A673 (cell line): ENCODE results near the gene C10orf105. TPM values are rescaled to one million over a fixed set of nuclear protein-coding genes. Genes with fewer than 3 reads are reported as not detected.

ENCODE experiments used
- BruUV-seq: library from RNA; stranded (reverse); fragments of 400-500 nt; replicated peaks from 2 replicates; lab custom pipeline; 2021; lab: Mats Ljungman, UMichigan
- CTCF ChIA-PET: fragments of 300-600 bp; sonication (Branson Sonifier 250); formaldehyde crosslinking; loops from one replicate; lab custom pipeline; 2022; ENCODE audit warnings: antibody characterized with exemption; lab: Charles Lee
- POLR2A ChIA-PET: fragments of 300-600 bp; sonication (Branson Sonifier 250); formaldehyde crosslinking; loops from one replicate; lab custom pipeline; 2022; ENCODE audit warnings: antibody characterized with exemption; ENCODE audit not compliant: low non-redundant PET; lab: Charles Lee
- DNase-seq: peaks from one replicate; pipeline ENCODE4 v3.0.0-alpha.2; 2015; ENCODE audit warnings: low spot score
- H3K27ac ChIP-seq: fragments of 200-600 bp; sonication (generic); 2 replicates; pipeline ENCODE4 v1.5.1; 2016; ENCODE audit warnings: mixed run types, low read depth, mild to moderate bottlenecking, mixed read lengths, antibody characterized with exemption, low read length; ENCODE audit not compliant: poor library complexity, severe bottlenecking
- H3K27me3 ChIP-seq: fragments of 200-600 bp; sonication (generic); replicated peaks from 2 replicates; pipeline ENCODE4 v1.6.1; 2017; ENCODE audit warnings: mixed run types, low read depth, mild to moderate bottlenecking, mixed read lengths, antibody characterized with exemption, low read length; ENCODE audit not compliant: insufficient read depth, poor library complexity
- H3K36me3 ChIP-seq: fragments of 200-600 bp; sonication (generic); 2 replicates; pipeline ENCODE4 v1.6.1; 2016; ENCODE audit warnings: mixed run types, mild to moderate bottlenecking, mixed read lengths, antibody characterized with exemption, low read length; ENCODE audit not compliant: insufficient read depth, poor library complexity, severe bottlenecking
- H3K4me1 ChIP-seq: fragments of 200-600 bp; sonication (generic); 2 replicates; pipeline ENCODE4 v1.6.1; 2017; ENCODE audit warnings: mixed run types, mild to moderate bottlenecking, mixed read lengths, antibody characterized with exemption, low read length; ENCODE audit not compliant: insufficient read depth, poor library complexity, severe bottlenecking
- H3K4me3 ChIP-seq: fragments of 200-600 bp; sonication (generic); 2 replicates; pipeline ENCODE4 v1.5.1; 2016; ENCODE audit warnings: low read depth, mixed run types, mild to moderate bottlenecking, mixed read lengths, low read length; ENCODE audit not compliant: poor library complexity, severe bottlenecking
- H3K9me3 ChIP-seq: fragments of 200-600 bp; sonication (generic); 2 replicates; pipeline ENCODE4 v1.6.1; 2016; ENCODE audit warnings: mixed run types, low read depth, mild to moderate bottlenecking, mixed read lengths, antibody characterized with exemption, low read length; ENCODE audit not compliant: poor library complexity, severe bottlenecking
- EZH2 ChIP-seq: fragments of 200-600 bp; sonication (generic); IDR thresholded peaks from 2 replicates; pipeline ENCODE4 v1.6.1; 2017; ENCODE audit warnings: borderline replicate concordance, low read depth, mild to moderate bottlenecking, mixed read lengths, antibody characterized with exemption, low read length; ENCODE audit not compliant: poor library complexity, severe bottlenecking
- intact Hi-C: fragments of 100-400 bp; cut with micrococcal nuclease; formaldehyde crosslinking; loops from one replicate; pipeline ENCODE4 v1.10.0; 2022; ENCODE audit not compliant: unreplicated experiment
- total RNA-seq: library from RNA; stranded (reverse); gene quantifications from 2 replicates; pipeline ENCODE4 v1.2.3, GENCODE V29; 2021
- TF ChIP-seq, protein P1 (sequence below): fragments of 300-800, 200-600 bp; sonication (generic); conservative IDR thresholded peaks from 2 replicates; pipeline ENCODE4 v1.5.1; 2017; ENCODE audit warnings: low read depth, mild to moderate bottlenecking, antibody characterized with exemption, low read length, moderate library complexity, mixed read lengths

C10orf105 gene
- total RNA-seq, 1 experiment from 2014 or later = not detected

DNA sequence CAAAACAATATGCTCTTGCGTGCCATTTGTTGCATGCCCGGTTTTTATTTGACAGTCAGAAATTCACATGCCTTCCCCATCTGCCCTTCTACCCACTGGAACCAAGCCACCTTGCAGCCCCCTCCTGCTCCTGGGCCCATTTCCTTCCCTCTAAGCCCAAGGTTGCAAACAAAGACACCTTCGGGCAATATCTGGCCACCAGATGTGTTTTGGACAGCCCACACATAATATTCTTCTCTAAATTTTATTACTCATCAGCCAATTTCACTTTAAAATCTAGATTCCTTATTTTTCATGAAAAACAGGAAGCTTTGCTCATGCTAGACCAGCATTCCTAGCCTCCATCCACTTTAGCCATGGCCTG lies 18.2 kb upstream of the C10orf105 start:
- DNase-seq = no peak
- CTCF ChIA-PET = no interaction called here
- no peak overlapping the region for H3K4me3 ChIP-seq

GRCh38 chr10:71737001-71737833 lies 17.6 kb upstream of the C10orf105 start:
- H3K36me3 ChIP-seq = peaks cover 3% of the 10 kb centered on the region
- H3K4me3 ChIP-seq = no peak overlapping the region
- no TSS peak for BruUV-seq
- intact Hi-C loops = no loop called here
- no peaks in the 10 kb centered on the region for H3K27me3 ChIP-seq
- H3K4me1 ChIP-seq = no peaks in the 10 kb centered on the region
- TF ChIP-seq, protein P1, sequence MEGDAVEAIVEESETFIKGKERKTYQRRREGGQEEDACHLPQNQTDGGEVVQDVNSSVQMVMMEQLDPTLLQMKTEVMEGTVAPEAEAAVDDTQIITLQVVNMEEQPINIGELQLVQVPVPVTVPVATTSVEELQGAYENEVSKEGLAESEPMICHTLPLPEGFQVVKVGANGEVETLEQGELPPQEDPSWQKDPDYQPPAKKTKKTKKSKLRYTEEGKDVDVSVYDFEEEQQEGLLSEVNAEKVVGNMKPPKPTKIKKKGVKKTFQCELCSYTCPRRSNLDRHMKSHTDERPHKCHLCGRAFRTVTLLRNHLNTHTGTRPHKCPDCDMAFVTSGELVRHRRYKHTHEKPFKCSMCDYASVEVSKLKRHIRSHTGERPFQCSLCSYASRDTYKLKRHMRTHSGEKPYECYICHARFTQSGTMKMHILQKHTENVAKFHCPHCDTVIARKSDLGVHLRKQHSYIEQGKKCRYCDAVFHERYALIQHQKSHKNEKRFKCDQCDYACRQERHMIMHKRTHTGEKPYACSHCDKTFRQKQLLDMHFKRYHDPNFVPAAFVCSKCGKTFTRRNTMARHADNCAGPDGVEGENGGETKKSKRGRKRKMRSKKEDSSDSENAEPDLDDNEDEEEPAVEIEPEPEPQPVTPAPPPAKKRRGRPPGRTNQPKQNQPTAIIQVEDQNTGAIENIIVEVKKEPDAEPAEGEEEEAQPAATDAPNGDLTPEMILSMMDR = no peak
- no peak for TF ChIP-seq EZH2
- ChIA-PET POLR2A (no interaction called here), CTCF (no interaction called here)
- no peaks in the 10 kb centered on the region for H3K9me3 ChIP-seq
- H3K27ac ChIP-seq = no peak overlapping the region
- no peak for DNase-seq

More for the DNA sequence above, 18.2 kb upstream of the C10orf105 start:
- Histone ChIP-seq H3K27ac (no peak overlapping the region), H3K4me1 (no peaks in the 10 kb centered on the region), H3K36me3 (peaks cover 3% of the 10 kb centered on the region), H3K9me3 (no peaks in the 10 kb centered on the region), H3K27me3 (no peaks in the 10 kb centered on the region)
- intact Hi-C loops = no loop called here
- POLR2A ChIA-PET = no interaction called here
- BruUV-seq = no TSS peak
- TF ChIP-seq, protein P1 = no peak
- no peak for TF ChIP-seq EZH2

GRCh38 chr10:71736570-71736952 lies 17.0 kb upstream of the C10orf105 start:
- ChIA-PET POLR2A (no interaction called here), CTCF (no interaction called here)
- no peaks in the 10 kb centered on the region for H3K9me3 ChIP-seq
- TF ChIP-seq, protein P1 = no peak
- no peak for TF ChIP-seq EZH2
- intact Hi-C loops = no loop called here
- no peak overlapping the region for H3K27ac ChIP-seq
- no peak overlapping the region for H3K4me3 ChIP-seq
- peaks cover 3% of the 10 kb centered on the region for H3K36me3 ChIP-seq
- peak; percentile 23 for DNase-seq
- no peaks in the 10 kb centered on the region for H3K4me1 ChIP-seq
- H3K27me3 ChIP-seq = no peaks in the 10 kb centered on the region
- BruUV-seq = no TSS peak
